Kidney (tissue), 14 donors: Measurements from ENCODE around the gene TENT5A. TPM values are rescaled to one million over a fixed set of nuclear protein-coding genes. Genes with fewer than 3 reads are reported as not detected.

Experiments used
- DNase-seq, 5 donors: peaks; one replicate each; pipeline ENCODE4 v3.0.0-alpha.2; 2013 to 2020
- FAIRE-seq: peaks from 2 replicates; lab custom pipeline; 2012; peaks lifted over from hg19 to GRCh38; lab: Jason Lieb, UNC
- H3K27ac ChIP-seq, 2 donors: one replicate each; pipeline ENCODE4 v1.7.0; 2013; ENCODE audit warnings: low read depth in 2 of 2, low read length in 2 of 2, inconsistent platforms in 1 of 2
- H3K27me3 ChIP-seq: one replicate; pipeline ENCODE4 v1.7.1; 2013; ENCODE audit warnings: low read length, inconsistent platforms; ENCODE audit not compliant: control insufficient read depth, insufficient read depth
- H3K36me3 ChIP-seq, 3 donors: one replicate each; pipeline versions ENCODE4 v1.7.0 to v1.7.1; 2013; ENCODE audit warnings: low read length in 3 of 3, control low read depth in 1 of 3, inconsistent platforms in 1 of 3; ENCODE audit not compliant: insufficient read depth in 3 of 3, control insufficient read depth in 2 of 3
- H3K4me1 ChIP-seq, 3 donors: one replicate each; pipeline versions ENCODE4 v1.7.0 to v1.7.1; 2013; ENCODE audit warnings: low read length in 3 of 3, inconsistent platforms in 1 of 3, low read depth in 1 of 3; ENCODE audit not compliant: control insufficient read depth in 2 of 3, insufficient read depth in 2 of 3
- H3K4me3 ChIP-seq, 3 donors: one replicate each; pipeline versions ENCODE4 v1.7.0 to v1.8.1; 2013; ENCODE audit warnings: low read length in 3 of 3, control low read depth in 1 of 3, inconsistent platforms in 1 of 3
- H3K9ac ChIP-seq, 3 donors: one replicate each; pipeline versions ENCODE4 v1.7.0 to v1.7.1; 2013; ENCODE audit warnings: low read length in 3 of 3, control low read depth in 1 of 3, inconsistent platforms in 1 of 3
- H3K9me3 ChIP-seq, 3 donors: one replicate each; pipeline versions ENCODE4 v1.7.0 to v1.7.1; 2013; ENCODE audit warnings: low read length in 3 of 3, control low read depth in 1 of 3, inconsistent platforms in 1 of 3; ENCODE audit not compliant: control insufficient read depth in 2 of 3, insufficient read depth in 1 of 3
- intact Hi-C: fragments of 100-400 bp; cut with DNase I; formaldehyde crosslinking; loops from one replicate; pipeline ENCODE4 v1.11.1; 2022
- polyA plus RNA-seq: library from polyadenylated mRNA; stranded (reverse); fragments of 350-450 nt; fragmentation: Illumina TruSeq; extraction: RNeasy Lipid Tissue Mini Kit (QIAGEN cat#74804); gene quantifications from one replicate; pipeline ENCODE4 v1.2.3, GENCODE V29; 2014; ENCODE audit warnings: low read depth, low replicate concordance; ENCODE audit not compliant: insufficient read depth
- total RNA-seq: library from RNA; stranded (reverse); fragmentation: NEBNext Ultra II Directional; extraction: Animal tissue kit (Norgen Biotek cat#: 25700); gene quantifications from one replicate; pipeline ENCODE4 v1.2.1, GENCODE V29; 2021
- TF ChIP-seq, protein P1 (sequence below): IDR thresholded peaks from 3 replicates; pipeline ENCODE4 v1.5.1; 2012; ENCODE audit warnings: mild to moderate bottlenecking, moderate library complexity, borderline replicate concordance; ENCODE audit not compliant: insufficient read depth; ENCODE audit errors: extremely low read depth
- donor health status: control.
- donor health status: control.
- donor health status: control.
- donor health status: control.
- donor health status: control.
- donor health status: DM: yes; HTN: yes; CAD: no.
- donor health status: Normal renal cell carcinoma (clear cell type).

Gene TENT5A
- total and polyA plus RNA-seq, 2 donors from 2014 or later = 3.2 to 13.4 TPM

DNA sequence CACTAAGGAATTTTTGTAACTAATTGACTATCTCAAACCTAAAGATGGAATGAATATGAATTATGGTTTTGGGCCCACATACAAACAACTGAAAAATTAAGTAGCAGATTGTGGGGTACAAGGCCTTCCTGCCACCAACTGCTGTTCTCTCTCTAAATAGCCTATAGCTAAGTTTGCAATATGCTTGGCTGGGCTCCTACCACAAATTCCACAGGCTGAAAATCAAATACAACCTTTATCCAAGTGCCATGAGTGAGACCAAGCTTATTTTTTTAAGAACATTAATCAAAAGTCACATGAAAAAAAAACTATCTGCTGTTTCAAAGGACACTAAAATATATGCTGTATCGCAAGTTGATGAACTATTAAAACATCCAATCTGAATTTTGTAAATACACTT is 52.1 kb downstream of the TENT5A start:
- intact Hi-C loops = no loop called here
- DNase-seq = no peak
- Histone ChIP-seq H3K36me3 (no peaks in the 10 kb centered on the region), H3K9ac (no peak overlapping the region), H3K4me3 (no peak overlapping the region), H3K27me3 (no peaks in the 10 kb centered on the region), H3K27ac (no peak overlapping the region), H3K4me1 (no peaks in the 10 kb centered on the region), H3K9me3 (no peaks in the 10 kb centered on the region)
- TF ChIP-seq, protein P1, sequence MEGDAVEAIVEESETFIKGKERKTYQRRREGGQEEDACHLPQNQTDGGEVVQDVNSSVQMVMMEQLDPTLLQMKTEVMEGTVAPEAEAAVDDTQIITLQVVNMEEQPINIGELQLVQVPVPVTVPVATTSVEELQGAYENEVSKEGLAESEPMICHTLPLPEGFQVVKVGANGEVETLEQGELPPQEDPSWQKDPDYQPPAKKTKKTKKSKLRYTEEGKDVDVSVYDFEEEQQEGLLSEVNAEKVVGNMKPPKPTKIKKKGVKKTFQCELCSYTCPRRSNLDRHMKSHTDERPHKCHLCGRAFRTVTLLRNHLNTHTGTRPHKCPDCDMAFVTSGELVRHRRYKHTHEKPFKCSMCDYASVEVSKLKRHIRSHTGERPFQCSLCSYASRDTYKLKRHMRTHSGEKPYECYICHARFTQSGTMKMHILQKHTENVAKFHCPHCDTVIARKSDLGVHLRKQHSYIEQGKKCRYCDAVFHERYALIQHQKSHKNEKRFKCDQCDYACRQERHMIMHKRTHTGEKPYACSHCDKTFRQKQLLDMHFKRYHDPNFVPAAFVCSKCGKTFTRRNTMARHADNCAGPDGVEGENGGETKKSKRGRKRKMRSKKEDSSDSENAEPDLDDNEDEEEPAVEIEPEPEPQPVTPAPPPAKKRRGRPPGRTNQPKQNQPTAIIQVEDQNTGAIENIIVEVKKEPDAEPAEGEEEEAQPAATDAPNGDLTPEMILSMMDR = no peak
- no peak for FAIRE-seq

DNA sequence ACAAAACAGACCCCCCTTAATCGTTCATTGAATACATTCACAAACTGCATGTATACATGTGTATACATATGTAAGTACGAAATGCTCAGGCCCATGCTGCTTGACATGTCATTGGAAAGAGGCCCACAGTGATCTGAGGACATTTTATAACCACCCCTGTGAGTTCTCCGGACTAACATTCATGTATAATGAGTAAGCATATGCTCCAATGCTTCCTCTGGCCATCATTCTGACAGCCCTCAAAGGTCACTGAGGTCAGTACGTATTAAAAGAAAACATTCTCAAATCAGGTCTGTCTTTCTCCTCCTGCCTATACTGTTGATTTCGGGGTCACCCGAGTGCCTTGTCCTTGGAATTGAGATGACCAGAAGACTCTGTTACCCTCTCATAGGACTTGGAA is 54.9 kb downstream of the TENT5A start:
- no peak for DNase-seq
- Histone ChIP-seq H3K4me1 (no peaks in the 10 kb centered on the region), H3K9ac (no peak overlapping the region), H3K4me3 (no peak overlapping the region), H3K27me3 (no peaks in the 10 kb centered on the region), H3K36me3 (no peaks in the 10 kb centered on the region), H3K27ac (no peak overlapping the region), H3K9me3 (no peaks in the 10 kb centered on the region)
- no peak for FAIRE-seq
- TF ChIP-seq, protein P1 = no peak
- intact Hi-C loops = no loop called here

DNA sequence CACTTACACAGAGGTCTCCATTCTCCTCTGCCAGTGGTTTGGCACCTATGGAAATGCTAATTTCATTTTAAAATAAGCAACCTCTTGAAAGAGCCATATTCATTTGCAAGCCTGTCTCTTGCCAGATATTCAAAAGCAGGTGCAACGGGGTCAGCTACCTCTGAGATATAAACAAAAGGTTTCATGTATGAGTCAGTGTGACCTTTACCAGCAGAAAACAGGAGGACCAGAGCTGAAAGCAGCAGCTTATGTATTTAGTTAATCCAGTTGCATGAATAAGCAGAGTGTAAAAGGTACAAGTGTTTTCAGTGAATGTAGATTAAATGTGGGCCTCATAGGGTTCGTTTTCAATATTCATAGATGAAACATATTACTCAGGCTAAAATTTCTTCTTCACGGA is 56.0 kb downstream of the TENT5A start:
- Histone ChIP-seq H3K4me3 (no peak overlapping the region), H3K9me3 (no peaks in the 10 kb centered on the region), H3K9ac (no peak overlapping the region), H3K27ac (no peak overlapping the region), H3K36me3 (no peaks in the 10 kb centered on the region), H3K27me3 (no peaks in the 10 kb centered on the region), H3K4me1 (no peaks in the 10 kb centered on the region)
- DNase-seq (no peak), FAIRE-seq (no peak)
- intact Hi-C loops = no loop called here
- TF ChIP-seq, protein P1 = no peak
